NCI-H2107 treated with DMSO at 0.1 percent for 48 hours (cell line): Measurements from ENCODE around the gene UNK.
A peak's percentile ranks its signal among the peaks of the same experiment; 100 is the strongest.
"Not testable (repeated sequence)": the region's sequence is repeated elsewhere in the genome, so short reads cannot be mapped to it uniquely, and the experiment has no call there.

Source experiments
- DNase-seq: peaks from one replicate; lab custom pipeline; 2025; ENCODE audit not compliant: unreplicated experiment; lab: John Stamatoyannopoulos, UW

The UNK gene

GRCh38 chr17:75846692-75847613 lies 62.3 kb downstream of the UNK start:
- DNase-seq = no peak

- DNase-seq = no peak
These were observed 63.3 kb downstream of the UNK start for GRCh38 chr17:75847614-75848522.

- DNase-seq = peak; percentile 48
These were observed 64.1 kb downstream of the UNK start for GRCh38 chr17:75848523-75849278.

GRCh38 chr17:75849279-75849646 lies 64.7 kb downstream of the UNK start:
- no peak for DNase-seq

- no peak for DNase-seq
These were observed 65.1 kb downstream of the UNK start for GRCh38 chr17:75849724-75850123.

GRCh38 chr17:75850928-75851692 lies 66.5 kb downstream of the UNK start:
- no peak for DNase-seq

GRCh38 chr17:75851693-75851991 lies 67.0 kb downstream of the UNK start:
- DNase-seq = not testable (repeated sequence)

- no peak for DNase-seq
These were observed 68.8 kb downstream of the UNK start for GRCh38 chr17:75853433-75853832.

- no peak for DNase-seq
These were observed 69.6 kb downstream of the UNK start for GRCh38 chr17:75854101-75854748.

GRCh38 chr17:75854881-75855309 lies 70.3 kb downstream of the UNK start:
- no peak for DNase-seq

- DNase-seq = peak; percentile 99
These were observed 70.9 kb downstream of the UNK start, which contains the start of gene WBP2 for GRCh38 chr17:75855310-75856061. TSS of gene WBP2 (minus strand) at chr17:75855335. CDS start at chr17:75855297, 38 bp downstream.

GRCh38 chr17:75856062-75856756 lies 71.6 kb downstream of the UNK start:
- peak; percentile 30 for DNase-seq

GRCh38 chr17:75859358-75859757 lies 74.8 kb downstream of the UNK start:
- DNase-seq = not testable (repeated sequence)

- DNase-seq = no peak
These were observed 77.3 kb downstream of the UNK start for GRCh38 chr17:75861927-75862317.

GRCh38 chr17:75864448-75864871 lies 79.9 kb downstream of the UNK start:
- peak; percentile 69 for DNase-seq

GRCh38 chr17:75864887-75865286 lies 80.3 kb downstream of the UNK start:
- DNase-seq = not testable (repeated sequence)

GRCh38 chr17:75865404-75866188 lies 81.0 kb downstream of the UNK start:
- DNase-seq = not testable (repeated sequence)
